OCI-LY7 (cell line): ENCODE results near the gene BCL11A. TPM values are rescaled to one million over a fixed set of nuclear protein-coding genes. Genes with fewer than 3 reads are reported as not detected.

ENCODE experiments used
- BruUV-seq: library from RNA; stranded (reverse); fragments of 400-500 nt; replicated peaks from 2 replicates; lab custom pipeline; 2021; lab: Mats Ljungman, UMichigan
- CTCF ChIA-PET: fragments of 300-600 bp; sonication (Branson Sonifier 250); formaldehyde crosslinking; loops from one replicate; lab custom pipeline; 2022; ENCODE audit warnings: antibody characterized with exemption; ENCODE audit not compliant: unreplicated experiment; lab: Charles Lee
- POLR2A ChIA-PET: fragments of 300-600 bp; sonication (Branson Sonifier 250); formaldehyde crosslinking; loops from one replicate; lab custom pipeline; 2022; ENCODE audit warnings: antibody characterized with exemption; lab: Charles Lee
- DNase-seq: peaks from one replicate; pipeline ENCODE4 v3.0.0-alpha.2; 2015; ENCODE audit warnings: low spot score
- H2AFZ ChIP-seq: fragments of 200-600 bp; sonication (generic), shearing (Covaris generic); 2 replicates; pipeline ENCODE4 v1.6.1; 2014; ENCODE audit warnings: mild to moderate bottlenecking, antibody characterized with exemption, low read length, moderate library complexity
- H3K27ac ChIP-seq: fragments of 200-600 bp; sonication (generic); 2 replicates; pipeline ENCODE4 v1.5.1; 2014; ENCODE audit warnings: mixed run types, low read depth, mild to moderate bottlenecking, moderate library complexity, low read length, inconsistent platforms; ENCODE audit not compliant: poor library complexity, severe bottlenecking
- H3K36me3 ChIP-seq: fragments of 200-600 bp; sonication (generic); 2 replicates; pipeline ENCODE4 v1.6.1; 2014; ENCODE audit warnings: mild to moderate bottlenecking, antibody characterized with exemption, low read length, moderate library complexity, mixed read lengths; ENCODE audit not compliant: insufficient read depth
- H3K4me1 ChIP-seq: fragments of 200-600 bp; sonication (generic); 2 replicates; pipeline ENCODE4 v1.5.1; 2014; ENCODE audit warnings: mild to moderate bottlenecking, low read length; ENCODE audit not compliant: insufficient read depth, poor library complexity, severe bottlenecking
- H3K4me2 ChIP-seq: fragments of 200-600 bp; sonication (generic); 2 replicates; pipeline ENCODE4 v1.6.1; 2014; ENCODE audit warnings: mild to moderate bottlenecking, low read length
- H3K4me3 ChIP-seq: fragments of 200-600 bp; sonication (generic); 2 replicates; pipeline ENCODE4 v1.5.1; 2014; ENCODE audit warnings: mild to moderate bottlenecking, low read depth, low read length; ENCODE audit not compliant: poor library complexity, severe bottlenecking
- H3K79me2 ChIP-seq: fragments of 200-600 bp; sonication (generic); 2 replicates; pipeline ENCODE4 v1.6.1; 2016; ENCODE audit warnings: low read depth, mild to moderate bottlenecking, low read length, moderate library complexity, mixed read lengths; ENCODE audit not compliant: insufficient read depth
- H3K9me2 ChIP-seq: fragments of 200-600 bp; sonication (generic); 2 replicates; pipeline ENCODE4 v1.6.1; 2016; ENCODE audit warnings: mild to moderate bottlenecking, low read length, mixed read lengths; ENCODE audit not compliant: insufficient read depth
- H3K9me3 ChIP-seq: fragments of 200-600 bp; sonication (generic); 2 replicates; pipeline ENCODE4 v1.6.1; 2014; ENCODE audit warnings: mild to moderate bottlenecking, mixed run types, low read length, mixed read lengths
- H4K20me1 ChIP-seq: fragments of 200-600 bp; sonication (generic); 2 replicates; pipeline ENCODE4 v1.6.1; 2014; ENCODE audit warnings: mild to moderate bottlenecking, antibody characterized with exemption, low read length, moderate library complexity, mixed read lengths; ENCODE audit not compliant: insufficient read depth
- CTCF ChIP-seq: fragments of 200-600 bp; sonication (generic); conservative IDR thresholded peaks from 2 replicates; pipeline ENCODE4 v1.5.1; 2014; ENCODE audit warnings: mild to moderate bottlenecking, antibody characterized with exemption, low read length, moderate library complexity, mixed read lengths
- EZH2phosphoT487 ChIP-seq: fragments of 200-600 bp; sonication (generic); IDR thresholded peaks from 2 replicates; pipeline ENCODE4 v1.6.1; 2018; ENCODE audit warnings: low read depth, borderline replicate concordance, mild to moderate bottlenecking, mixed run types, antibody characterized with exemption, low read length, moderate library complexity, mixed read lengths
- intact Hi-C: fragments of 100-400 bp; cut with micrococcal nuclease; formaldehyde crosslinking; loops from one replicate; pipeline ENCODE4 v1.10.0; 2022; ENCODE audit not compliant: unreplicated experiment
- total RNA-seq, 2 experiments: library from RNA; depleted of rRNA in 1 of 2; stranded (reverse); fragments of >200 nt in 1 of 2; shearing (Covaris generic) in 1 of 2; gene quantifications; 2 replicates each; pipeline ENCODE4 v1.2.3, GENCODE V29; 2014 to 2022

Gene BCL11A
- total RNA-seq, 2 experiments from 2014 or later, result 64.3 to 167 TPM

- no peaks in the 10 kb centered on the region for H3K9me2 ChIP-seq
- ChIA-PET POLR2A (no interaction called here), CTCF (no interaction called here)
- peak overlapping the region; percentile 50 for H3K4me2 ChIP-seq
- intact Hi-C loops, result loop anchor here (5.0 kb wide), 1 partner anchor 94 kb away; no protein-coding TSS in a partner anchor
- peaks cover 57% of the 10 kb centered on the region for H4K20me1 ChIP-seq
- peaks cover 78% of the 10 kb centered on the region for H3K4me1 ChIP-seq
- H3K4me3 ChIP-seq, result peak overlapping the region; percentile 24
- peaks cover 86% of the 10 kb centered on the region for H3K36me3 ChIP-seq
- H2AFZ ChIP-seq, result no peak overlapping the region
- DNase-seq, result no peak
- H3K27ac ChIP-seq, result no peak overlapping the region
- no peaks in the 10 kb centered on the region for H3K9me3 ChIP-seq
- TF ChIP-seq CTCF (no peak), EZH2phosphoT487 (no peak)
- no TSS peak for BruUV-seq
- peaks cover 100% of the 10 kb centered on the region for H3K79me2 ChIP-seq
Measured at GRCh38 chr2:60531701-60532133, 21.7 kb downstream of the BCL11A start.

- intact Hi-C loops, result loop anchor here (5.0 kb wide), 1 partner anchor 93 kb away; no protein-coding TSS in a partner anchor
- BruUV-seq, result no TSS peak
- peak; percentile 45 for DNase-seq
- Histone ChIP-seq H3K4me2 (peak overlapping the region; percentile 50), H2AFZ (no peak overlapping the region), H3K4me1 (peaks cover 74% of the 10 kb centered on the region), H3K4me3 (peak overlapping the region; percentile 12), H3K9me3 (no peaks in the 10 kb centered on the region), H3K27ac (peak overlapping the region; percentile 7), H3K9me2 (no peaks in the 10 kb centered on the region), H3K36me3 (peaks cover 86% of the 10 kb centered on the region), H4K20me1 (peaks cover 53% of the 10 kb centered on the region), H3K79me2 (peaks cover 100% of the 10 kb centered on the region)
- no peak for TF ChIP-seq EZH2phosphoT487
- TF ChIP-seq CTCF, result no peak
- ChIA-PET CTCF (interaction anchor here (0.5 kb wide), 1 partner anchor 1356 kb away, joined by 4 read pairs; no protein-coding TSS in a partner anchor), POLR2A (interaction anchor here (0.6 to 1.2 kb wide), 5 partner anchors 12 to 1341 kb away, joined by 3 to 4 read pairs (median 3); no protein-coding TSS in a partner anchor)
Measured at GRCh38 chr2:60530660-60531281, 22.7 kb downstream of the BCL11A start.
